HepG2 (cell line): Measurements from ENCODE around the gene ZNF700. TPM values are rescaled to one million over a fixed set of nuclear protein-coding genes. Genes with fewer than 3 reads are reported as not detected.

Experiments used
- GZF1 ChIP-seq: sonication (generic); formaldehyde crosslinking; IDR thresholded peaks from 2 replicates; pipeline ENCODE4 v1.5.1; 2020; ENCODE audit warnings: mild to moderate bottlenecking, missing genetic modification reagents
- IRX3 ChIP-seq: sonication (generic); formaldehyde crosslinking; IDR thresholded peaks from 2 replicates; pipeline ENCODE4 v1.8.1; 2023; ENCODE audit warnings: mild to moderate bottlenecking, low read depth, missing genetic modification reagents, borderline replicate concordance
- MATR3 ChIP-seq: sonication (generic); formaldehyde crosslinking; IDR thresholded peaks from 2 replicates; pipeline ENCODE4 v1.4.0; 2020; ENCODE audit warnings: missing genetic modification reagents
- NFE2L2 ChIP-seq: fragments of 150-350 bp; IDR thresholded peaks from 2 replicates; pipeline ENCODE4 v1.6.1; 2014; ENCODE audit warnings: low read length
- NPAS2 ChIP-seq: sonication (generic); formaldehyde crosslinking; IDR thresholded peaks from 2 replicates; pipeline ENCODE4 v1.8.0; 2022; ENCODE audit warnings: mild to moderate bottlenecking, missing genetic modification reagents, borderline replicate concordance
- PCBP2 ChIP-seq: fragments of 200-400 bp; formaldehyde crosslinking; optimal IDR thresholded peaks from 2 replicates; pipeline ENCODE3; 2018; ENCODE audit warnings: low read length, low read depth; ENCODE audit not compliant: poor library complexity, severe bottlenecking
- POLR2A ChIP-seq, 2 experiments: IDR thresholded peaks; 2 replicates each; pipeline ENCODE4 v1.6.1; 2011; ENCODE audit warnings: low read depth in 2 of 2, low read length in 2 of 2, mild to moderate bottlenecking in 1 of 2, moderate library complexity in 1 of 2; ENCODE audit not compliant: insufficient read depth in 1 of 2
- POLR2G ChIP-seq: fragments of 200-400 bp; formaldehyde crosslinking; IDR thresholded peaks from 2 replicates; pipeline ENCODE4 v1.6.1; 2018; ENCODE audit warnings: mild to moderate bottlenecking, low read depth, low read length, moderate library complexity
- REPIN1 ChIP-seq: sonication (generic); formaldehyde crosslinking; IDR thresholded peaks from 2 replicates; pipeline ENCODE4 v1.8.0; 2022; ENCODE audit warnings: missing genetic modification reagents, low read depth, mild to moderate bottlenecking, borderline replicate concordance
- RORA ChIP-seq: sonication (generic); formaldehyde crosslinking; IDR thresholded peaks from 2 replicates; pipeline ENCODE4 v1.5.0; 2020; ENCODE audit warnings: mild to moderate bottlenecking, missing genetic modification reagents, moderate library complexity
- SALL2 ChIP-seq: sonication (generic); formaldehyde crosslinking; IDR thresholded peaks from 2 replicates; pipeline ENCODE4 v1.8.1; 2023; ENCODE audit warnings: mild to moderate bottlenecking, missing genetic modification reagents, inconsistent platforms
- SIN3B ChIP-seq: fragments of 150-350 bp; IDR thresholded peaks from 2 replicates; pipeline ENCODE4 v1.6.1; 2014; ENCODE audit warnings: low read length
- SOX6 ChIP-seq, 2 experiments: fragments of 450-650 bp in 1 of 2; sonication (generic) in 1 of 2; formaldehyde crosslinking in 1 of 2; IDR thresholded peaks; 2 replicates each; pipeline versions ENCODE4 v1.4.0 to v1.6.1; 2017 to 2020; ENCODE audit warnings: antibody characterized with exemption in 1 of 2, mild to moderate bottlenecking in 1 of 2, missing genetic modification reagents in 1 of 2
- SPEN ChIP-seq: sonication (generic); formaldehyde crosslinking; IDR thresholded peaks from 2 replicates; pipeline ENCODE4 v1.5.1; 2020; ENCODE audit warnings: low read depth, mild to moderate bottlenecking, missing genetic modification reagents
- TRIM24 ChIP-seq: sonication (generic); formaldehyde crosslinking; IDR thresholded peaks from 2 replicates; pipeline ENCODE4 v1.8.0; 2022; ENCODE audit warnings: mild to moderate bottlenecking, missing genetic modification reagents
- ZFX ChIP-seq: sonication (generic); formaldehyde crosslinking; IDR thresholded peaks from 2 replicates; pipeline ENCODE4 v1.4.0; 2020; ENCODE audit warnings: mild to moderate bottlenecking, low read depth, missing genetic modification reagents, moderate library complexity
- ZFYVE20 ChIP-seq: sonication (generic); formaldehyde crosslinking; IDR thresholded peaks from 2 replicates; pipeline ENCODE4 v1.8.0; 2023; ENCODE audit warnings: low read depth, mild to moderate bottlenecking, moderate library complexity, missing genetic modification reagents, borderline replicate concordance
- ZNF124 ChIP-seq: sonication (generic); formaldehyde crosslinking; IDR thresholded peaks from 2 replicates; pipeline ENCODE4 v1.4.0; 2020; ENCODE audit warnings: missing genetic modification reagents
- ZNF24 ChIP-seq: fragments of 450-650 bp; IDR thresholded peaks from 2 replicates; pipeline ENCODE4 v1.6.1; 2017; ENCODE audit warnings: antibody characterized with exemption, mild to moderate bottlenecking
- ZNF556 ChIP-seq: sonication (generic); formaldehyde crosslinking; IDR thresholded peaks from 2 replicates; pipeline ENCODE4 v1.4.0; 2020; ENCODE audit warnings: mild to moderate bottlenecking, missing genetic modification reagents, borderline replicate concordance
- ZNF614 ChIP-seq: IDR thresholded peaks from 2 replicates; pipeline ENCODE4 v1.6.1; 2018; ENCODE audit warnings: missing biosample characterization, missing genetic modification reagents, inconsistent platforms, borderline replicate concordance
- ZNF678 ChIP-seq: sonication (generic); formaldehyde crosslinking; IDR thresholded peaks from 2 replicates; pipeline ENCODE4 v1.4.0; 2020; ENCODE audit warnings: mild to moderate bottlenecking, missing genetic modification reagents
- polyA plus RNA-seq, 8 experiments: library from polyadenylated mRNA; depleted of rRNA in 3 of 8; stranded (reverse) in 7 of 8; unstranded in 1 of 8; fragments of >200 nt; fragmentation: Illumina TruSeq in 4 of 8; extraction: Trizol in 4 of 8; gene quantifications; 2 replicates each; pipeline versions ENCODE4 v1.2.1 to v1.2.3, GENCODE V29; 2011 to 2016; ENCODE audit warnings: low read depth in 4 of 8, missing spikeins in 1 of 8, mixed read lengths in 1 of 8; ENCODE audit not compliant: insufficient read depth in 1 of 8
- total RNA-seq, 5 experiments: library from RNA; depleted of rRNA; stranded (reverse); fragments of >200 nt; fragmentation: Illumina TruSeq; extraction: Trizol; gene quantifications; 2 replicates each; pipeline ENCODE4 v1.2.3, GENCODE V29; 2016; ENCODE audit warnings: low read depth in 1 of 5
- TF ChIP-seq, protein P1 (sequence below): sonication (generic); formaldehyde crosslinking; IDR thresholded peaks from 2 replicates; pipeline ENCODE4 v1.8.0; 2022; ENCODE audit warnings: missing genetic modification reagents, low read depth, mild to moderate bottlenecking, borderline replicate concordance
- TF ChIP-seq, protein P2 (sequence below): IDR thresholded peaks from 2 replicates; pipeline ENCODE4 v1.6.1; 2018; ENCODE audit warnings: missing genetic modification reagents
- TF ChIP-seq, protein P3 (sequence below): sonication (generic); formaldehyde crosslinking; IDR thresholded peaks from 2 replicates; pipeline ENCODE4 v1.4.0; 2020; ENCODE audit warnings: missing genetic modification reagents

The ZNF700 gene
- total and polyA plus RNA-seq, 2 of the 13 experiments (the other 11 are each of a cell fraction or from before 2014, with no cell fraction given) = 6.0 to 12.8 TPM

- no peak for TF ChIP-seq ZNF24
- TF ChIP-seq SOX6 (IDR thresholded peaks at IDR 0.05) = no peak
- peak; percentile 88 for TF ChIP-seq SOX6 (CRISPR knock-in tag; IDR thresholded peaks at IDR 0.05)
- TF ChIP-seq, protein P1, sequence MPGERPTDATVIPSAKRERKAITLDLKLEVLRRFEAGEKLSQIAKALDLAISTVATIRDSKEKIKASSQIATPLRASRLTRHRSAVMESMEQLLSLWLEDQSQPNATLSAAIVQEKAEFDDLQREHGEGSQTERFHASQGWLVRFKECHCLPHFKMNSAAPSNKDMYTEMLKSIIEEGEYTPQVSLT = no peak
- TF ChIP-seq, protein P2, sequence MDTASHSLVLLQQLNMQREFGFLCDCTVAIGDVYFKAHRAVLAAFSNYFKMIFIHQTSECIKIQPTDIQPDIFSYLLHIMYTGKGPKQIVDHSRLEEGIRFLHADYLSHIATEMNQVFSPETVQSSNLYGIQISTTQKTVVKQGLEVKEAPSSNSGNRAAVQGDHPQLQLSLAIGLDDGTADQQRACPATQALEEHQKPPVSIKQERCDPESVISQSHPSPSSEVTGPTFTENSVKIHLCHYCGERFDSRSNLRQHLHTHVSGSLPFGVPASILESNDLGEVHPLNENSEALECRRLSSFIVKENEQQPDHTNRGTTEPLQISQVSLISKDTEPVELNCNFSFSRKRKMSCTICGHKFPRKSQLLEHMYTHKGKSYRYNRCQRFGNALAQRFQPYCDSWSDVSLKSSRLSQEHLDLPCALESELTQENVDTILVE (CRISPR knock-in tag) = peak; percentile 68
- peak; percentile 62 for TF ChIP-seq ZFX (CRISPR knock-in tag)
- TF ChIP-seq REPIN1 = no peak
- TF ChIP-seq, protein P3, sequence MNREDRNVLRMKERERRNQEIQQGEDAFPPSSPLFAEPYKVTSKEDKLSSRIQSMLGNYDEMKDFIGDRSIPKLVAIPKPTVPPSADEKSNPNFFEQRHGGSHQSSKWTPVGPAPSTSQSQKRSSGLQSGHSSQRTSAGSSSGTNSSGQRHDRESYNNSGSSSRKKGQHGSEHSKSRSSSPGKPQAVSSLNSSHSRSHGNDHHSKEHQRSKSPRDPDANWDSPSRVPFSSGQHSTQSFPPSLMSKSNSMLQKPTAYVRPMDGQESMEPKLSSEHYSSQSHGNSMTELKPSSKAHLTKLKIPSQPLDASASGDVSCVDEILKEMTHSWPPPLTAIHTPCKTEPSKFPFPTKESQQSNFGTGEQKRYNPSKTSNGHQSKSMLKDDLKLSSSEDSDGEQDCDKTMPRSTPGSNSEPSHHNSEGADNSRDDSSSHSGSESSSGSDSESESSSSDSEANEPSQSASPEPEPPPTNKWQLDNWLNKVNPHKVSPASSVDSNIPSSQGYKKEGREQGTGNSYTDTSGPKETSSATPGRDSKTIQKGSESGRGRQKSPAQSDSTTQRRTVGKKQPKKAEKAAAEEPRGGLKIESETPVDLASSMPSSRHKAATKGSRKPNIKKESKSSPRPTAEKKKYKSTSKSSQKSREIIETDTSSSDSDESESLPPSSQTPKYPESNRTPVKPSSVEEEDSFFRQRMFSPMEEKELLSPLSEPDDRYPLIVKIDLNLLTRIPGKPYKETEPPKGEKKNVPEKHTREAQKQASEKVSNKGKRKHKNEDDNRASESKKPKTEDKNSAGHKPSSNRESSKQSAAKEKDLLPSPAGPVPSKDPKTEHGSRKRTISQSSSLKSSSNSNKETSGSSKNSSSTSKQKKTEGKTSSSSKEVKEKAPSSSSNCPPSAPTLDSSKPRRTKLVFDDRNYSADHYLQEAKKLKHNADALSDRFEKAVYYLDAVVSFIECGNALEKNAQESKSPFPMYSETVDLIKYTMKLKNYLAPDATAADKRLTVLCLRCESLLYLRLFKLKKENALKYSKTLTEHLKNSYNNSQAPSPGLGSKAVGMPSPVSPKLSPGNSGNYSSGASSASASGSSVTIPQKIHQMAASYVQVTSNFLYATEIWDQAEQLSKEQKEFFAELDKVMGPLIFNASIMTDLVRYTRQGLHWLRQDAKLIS (CRISPR knock-in tag) = no peak
- TF ChIP-seq SIN3B = no peak
- peak; percentile 87 to 88 for TF ChIP-seq POLR2A (IDR thresholded peaks at IDR 0.05; ENCODE audit: insufficient read depth in 1 of 2, low read depth in 2 of 2, low read length in 2 of 2)
- TF ChIP-seq ZNF614 (CRISPR knock-in tag) = peak; percentile 20; the same call in 1 of the 2 replicates
- no peak for TF ChIP-seq RORA (CRISPR knock-in tag)
- TF ChIP-seq GZF1 (CRISPR knock-in tag) = no peak
- TF ChIP-seq PCBP2 = no peak
- no peak for TF ChIP-seq MATR3
- TF ChIP-seq ZFYVE20 (CRISPR knock-in tag) = no peak
- TF ChIP-seq ZNF556 = peak; percentile 81; the same call in 1 of the 2 replicates
- TF ChIP-seq ZNF678 (CRISPR knock-in tag) = no peak
- TF ChIP-seq TRIM24 (CRISPR knock-in tag) = no peak
- peak; percentile 30; the same call in 1 of the 2 replicates for TF ChIP-seq IRX3 (CRISPR knock-in tag)
- no peak for TF ChIP-seq NFE2L2
- TF ChIP-seq POLR2G = peak; percentile 92
- TF ChIP-seq SPEN (CRISPR knock-in tag) = peak; percentile 57; the same call in 1 of the 2 replicates
- TF ChIP-seq SALL2 (CRISPR knock-in tag) = no peak
- no peak for TF ChIP-seq NPAS2 (CRISPR knock-in tag)
- TF ChIP-seq ZNF124 (CRISPR knock-in tag) = no peak
Observed at GRCh38 chr19:11887611-11888531, 37.0 kb upstream of the ZNF700 start, which contains the start of gene ZNF69 (continued).
